ENCODE data around the gene SMG6.

DNA sequence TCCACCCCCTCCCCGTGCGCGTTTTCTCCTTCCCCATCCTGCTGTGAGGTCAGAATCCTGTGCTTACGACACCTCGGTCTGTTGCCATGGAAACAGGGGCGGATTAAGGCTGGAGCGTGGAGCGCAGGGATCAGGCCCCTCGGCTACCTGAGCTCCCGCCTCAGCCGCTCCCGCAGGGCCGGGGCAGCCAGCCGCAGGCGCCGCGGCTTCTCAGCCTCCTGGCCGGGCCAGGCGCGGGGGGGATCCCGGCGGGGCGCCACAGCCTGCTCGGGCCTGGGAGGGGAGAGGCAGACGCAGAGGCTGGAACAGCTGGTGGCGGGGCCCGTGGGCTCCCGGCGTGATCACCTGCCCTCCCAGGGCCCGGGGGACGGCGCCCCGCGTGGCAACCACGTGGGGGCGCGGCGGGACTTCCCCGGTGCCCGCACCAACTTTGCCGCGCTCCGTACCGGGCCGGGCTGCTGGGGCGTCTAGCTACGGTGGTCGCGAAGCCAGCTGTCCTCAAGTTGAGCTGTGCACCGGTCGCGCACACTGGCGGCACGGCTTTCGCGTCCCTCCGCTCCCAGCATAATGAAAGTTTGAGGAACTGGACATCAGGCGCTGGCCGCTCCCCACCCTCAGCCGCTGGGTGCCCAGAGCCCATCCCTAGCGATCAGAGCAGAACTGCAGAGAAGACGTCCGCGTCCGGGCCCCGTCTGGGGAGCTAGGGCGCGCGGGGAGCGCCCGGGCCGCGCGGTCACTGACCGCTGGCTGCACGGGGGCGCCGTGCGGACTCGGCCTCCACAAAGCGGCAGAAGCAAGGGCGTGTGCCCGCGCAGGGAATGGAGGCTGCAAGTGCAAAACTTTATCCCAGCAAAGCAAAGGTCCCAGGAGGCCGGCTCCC is 279.7 kb downstream of the SMG6 start:
- TF ChIP-seq TEAD4 (CRISPR knock-in tag; IDR thresholded peaks at IDR 0.05) (no peak), MXD4 (CRISPR knock-in tag; IDR thresholded peaks at IDR 0.05; ENCODE audit: borderline replicate concordance) (no peak), ELF4 (CRISPR knock-in tag; IDR thresholded peaks at IDR 0.05; ENCODE audit: low read depth) (no peak), NFE2L1 (CRISPR knock-in tag; IDR thresholded peaks at IDR 0.05) (no peak)
- TF ChIP-seq, protein P1, sequence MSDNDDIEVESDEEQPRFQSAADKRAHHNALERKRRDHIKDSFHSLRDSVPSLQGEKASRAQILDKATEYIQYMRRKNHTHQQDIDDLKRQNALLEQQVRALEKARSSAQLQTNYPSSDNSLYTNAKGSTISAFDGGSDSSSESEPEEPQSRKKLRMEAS (CRISPR knock-in tag; IDR thresholded peaks at IDR 0.05): peak; percentile 35; the same call in 1 of the 2 replicates
- TF ChIP-seq, protein P2, sequence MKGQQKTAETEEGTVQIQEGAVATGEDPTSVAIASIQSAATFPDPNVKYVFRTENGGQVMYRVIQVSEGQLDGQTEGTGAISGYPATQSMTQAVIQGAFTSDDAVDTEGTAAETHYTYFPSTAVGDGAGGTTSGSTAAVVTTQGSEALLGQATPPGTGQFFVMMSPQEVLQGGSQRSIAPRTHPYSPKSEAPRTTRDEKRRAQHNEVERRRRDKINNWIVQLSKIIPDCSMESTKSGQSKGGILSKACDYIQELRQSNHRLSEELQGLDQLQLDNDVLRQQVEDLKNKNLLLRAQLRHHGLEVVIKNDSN (CRISPR knock-in tag; IDR thresholded peaks at IDR 0.05): no peak; the same call in 1 of the 2 replicates
- TF ChIP-seq, protein P3, sequence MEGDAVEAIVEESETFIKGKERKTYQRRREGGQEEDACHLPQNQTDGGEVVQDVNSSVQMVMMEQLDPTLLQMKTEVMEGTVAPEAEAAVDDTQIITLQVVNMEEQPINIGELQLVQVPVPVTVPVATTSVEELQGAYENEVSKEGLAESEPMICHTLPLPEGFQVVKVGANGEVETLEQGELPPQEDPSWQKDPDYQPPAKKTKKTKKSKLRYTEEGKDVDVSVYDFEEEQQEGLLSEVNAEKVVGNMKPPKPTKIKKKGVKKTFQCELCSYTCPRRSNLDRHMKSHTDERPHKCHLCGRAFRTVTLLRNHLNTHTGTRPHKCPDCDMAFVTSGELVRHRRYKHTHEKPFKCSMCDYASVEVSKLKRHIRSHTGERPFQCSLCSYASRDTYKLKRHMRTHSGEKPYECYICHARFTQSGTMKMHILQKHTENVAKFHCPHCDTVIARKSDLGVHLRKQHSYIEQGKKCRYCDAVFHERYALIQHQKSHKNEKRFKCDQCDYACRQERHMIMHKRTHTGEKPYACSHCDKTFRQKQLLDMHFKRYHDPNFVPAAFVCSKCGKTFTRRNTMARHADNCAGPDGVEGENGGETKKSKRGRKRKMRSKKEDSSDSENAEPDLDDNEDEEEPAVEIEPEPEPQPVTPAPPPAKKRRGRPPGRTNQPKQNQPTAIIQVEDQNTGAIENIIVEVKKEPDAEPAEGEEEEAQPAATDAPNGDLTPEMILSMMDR (IDR thresholded peaks at IDR 0.05): no peak

Measured in WTC11 (cell line).